CD4-positive, alpha-beta T cell (primary cell): ENCODE results near the gene PPP2R5D. TPM values are rescaled to one million over a fixed set of nuclear protein-coding genes. Genes with fewer than 3 reads are reported as not detected.
A peak's percentile ranks its signal among the peaks of the same experiment; 100 is the strongest.

Source experiments
- ATAC-seq: fragments of 200-7000 bp; cut with Tn5 transposase; one replicate; pipeline ENCODE4 v1.10.0; 2022; ENCODE audit warnings: mild to moderate bottlenecking; ENCODE audit not compliant: poor library complexity
- CTCF ChIA-PET: fragments of 350-600 bp; sonication (Branson Sonifier 250); formaldehyde crosslinking; loops from one replicate; lab custom pipeline; 2021; ENCODE audit warnings: antibody characterized with exemption, inconsistent platforms; lab: Charles Lee
- POLR2A ChIA-PET: fragments of 350-600 bp; sonication (Branson Sonifier 250); formaldehyde crosslinking; loops from one replicate; lab custom pipeline; 2021; ENCODE audit warnings: antibody characterized with exemption, inconsistent platforms; lab: Charles Lee
- DNase-seq, 14 experiments: peaks; one replicate each; pipeline ENCODE4 v3.0.0-alpha.2; 2013 to 2020; ENCODE audit warnings: mixed read lengths in 2 of 14
- H3K27ac ChIP-seq, 2 donors: one replicate each; pipeline versions ENCODE4 v1.5.1 to v1.7.0; 2013; ENCODE audit warnings: low read length in 2 of 2, low read depth in 1 of 2, mild to moderate bottlenecking in 1 of 2
- H3K27me3 ChIP-seq, 2 experiments: 1 replicate in 1 of 2; 2 replicates in 1 of 2; pipeline versions ENCODE4 v1.6.1 to v1.7.0; 2013; ENCODE audit warnings: low read length in 2 of 2, control low read depth in 1 of 2, mild to moderate bottlenecking in 1 of 2, moderate library complexity in 1 of 2; ENCODE audit not compliant: insufficient read depth in 2 of 2, control insufficient read depth in 1 of 2
- H3K36me3 ChIP-seq: one replicate; pipeline ENCODE4 v1.6.1; 2013; ENCODE audit warnings: low read length, control low read depth; ENCODE audit not compliant: insufficient read depth
- H3K4me1 ChIP-seq: one replicate; pipeline ENCODE4 v1.6.1; 2013; ENCODE audit warnings: low read length, control low read depth; ENCODE audit not compliant: insufficient read depth
- H3K4me3 ChIP-seq: one replicate; pipeline ENCODE4 v1.5.1; 2013; ENCODE audit warnings: mild to moderate bottlenecking, low read length, moderate library complexity
- H3K9me3 ChIP-seq, 2 experiments: 1 replicate in 1 of 2; 2 replicates in 1 of 2; pipeline versions ENCODE4 v1.6.1 to v1.7.0; 2013; ENCODE audit warnings: low read length in 2 of 2, mild to moderate bottlenecking in 2 of 2, control low read depth in 1 of 2, moderate library complexity in 1 of 2; ENCODE audit not compliant: control insufficient read depth in 1 of 2, insufficient read depth in 1 of 2
- H3K27ac Mint-ChIP-seq: one replicate; pipeline ENCODE4 v1.8.0; 2020; ENCODE audit warnings: mixed read lengths
- H3K27me3 Mint-ChIP-seq: one replicate; pipeline ENCODE4 v1.8.0; 2021; ENCODE audit warnings: mixed read lengths
- H3K36me3 Mint-ChIP-seq: one replicate; pipeline ENCODE4 v1.8.0; 2021; ENCODE audit warnings: low read depth, mixed read lengths
- H3K4me1 Mint-ChIP-seq: one replicate; pipeline ENCODE4 v1.8.0; 2021; ENCODE audit warnings: low read depth, mixed read lengths
- H3K4me3 Mint-ChIP-seq: one replicate; pipeline ENCODE4 v1.8.0; 2020; ENCODE audit warnings: mild to moderate bottlenecking, mixed read lengths
- H3K9me3 Mint-ChIP-seq: one replicate; pipeline ENCODE4 v1.8.0; 2020; ENCODE audit warnings: mixed read lengths
- CTCF ChIP-seq: fragments of 200-600 bp; IDR thresholded peaks from one replicate; pipeline ENCODE4 v1.8.0; 2022; ENCODE audit warnings: antibody characterized with exemption, mild to moderate bottlenecking
- intact Hi-C, 2 experiments: fragments of 100-400 bp; cut with DNase I in 1 of 2; cut with micrococcal nuclease in 1 of 2; formaldehyde crosslinking; loops; one replicate each; pipeline versions ENCODE4 v1.15.1 to v1.9.0; 2023 to 2025; cut with DNase I, micrococcal nuclease
- total RNA-seq, 174 experiments: library from RNA in 2 of 174; stranded (reverse) in 2 of 174; gene quantifications; one replicate each; pipeline ENCODE4 v1.2.3 and lab custom pipeline; 2021 to 2026

The PPP2R5D gene
- total RNA-seq, 2 experiments from 2014 or later: 15.3 to 17.5 TPM

- Histone ChIP-seq H3K4me3 (no peak overlapping the region), H3K27me3 (no peaks in the 10 kb centered on the region), H3K36me3 (peaks cover 18% of the 10 kb centered on the region), H3K4me1 (peaks cover 26% of the 10 kb centered on the region), H3K27ac (no peak overlapping the region), H3K9me3 (no peaks in the 10 kb centered on the region)
- no peaks in the 10 kb centered on the region for H3K9me3 Mint-ChIP-seq
- intact Hi-C loops: no loop called here
- no peak overlapping the region for H3K4me3 Mint-ChIP-seq
- H3K36me3 Mint-ChIP-seq: peaks cover 19% of the 10 kb centered on the region
- peaks cover 22% of the 10 kb centered on the region for H3K4me1 Mint-ChIP-seq
- no peak for DNase-seq
- ATAC-seq: no peak
- H3K27ac Mint-ChIP-seq: no peak overlapping the region
- ChIA-PET POLR2A (interaction anchor here (0.7 to 2.4 kb wide), 2 partner anchors 10 to 46 kb away, joined by 3 to 11 read pairs; partner anchors contain the start of gene PPP2R5D), CTCF (no interaction called here)
- H3K27me3 Mint-ChIP-seq: no peaks in the 10 kb centered on the region
- no peak for TF ChIP-seq CTCF
Observed at GRCh38 chr6:42973926-42974325, 10.4 kb upstream of the PPP2R5D start.

GRCh38 chr6:42974919-42975505 lies 9.4 kb upstream of the PPP2R5D start:
- Mint-ChIP-seq H3K4me1 (peaks cover 33% of the 10 kb centered on the region), H3K4me3 (no peak overlapping the region), H3K27me3 (no peaks in the 10 kb centered on the region), H3K36me3 (peaks cover 22% of the 10 kb centered on the region), H3K9me3 (no peaks in the 10 kb centered on the region), H3K27ac (peak overlapping the region; percentile 56)
- ChIA-PET CTCF (interaction anchor here (0.7 kb wide), 1 partner anchor 40 kb away, joined by 4 read pairs; no protein-coding TSS in a partner anchor), POLR2A (interaction anchor here (0.7 to 2.4 kb wide), 2 partner anchors 9 to 46 kb away, joined by 3 to 11 read pairs; partner anchors contain the start of genes CNPY3 and PPP2R5D)
- peaks cover 34% of the 10 kb centered on the region for H3K4me1 ChIP-seq
- no peak overlapping the region for H3K4me3 ChIP-seq
- no peak overlapping the region for H3K27ac ChIP-seq
- DNase-seq: no peak
- peaks cover 9% of the 10 kb centered on the region for H3K36me3 ChIP-seq
- no peak for ATAC-seq
- intact Hi-C loops: loop anchor here (5.0 kb wide), 1 partner anchor 77 kb away; the partner anchor contains the start of gene CUL7 (in 2 of the 2)
- no peaks in the 10 kb centered on the region for H3K27me3 ChIP-seq
- no peaks in the 10 kb centered on the region for H3K9me3 ChIP-seq
- TF ChIP-seq CTCF: no peak

GRCh38 chr6:42978487-42978838 lies 5.9 kb upstream of the PPP2R5D start:
- peaks cover 42% of the 10 kb centered on the region for H3K4me1 Mint-ChIP-seq
- intact Hi-C loops: loop anchor here (2.0 to 5.0 kb wide), 3 partner anchors 50 to 450 kb away; partner anchors contain the start of genes CUL7 (in 2 of the 2) and CNPY3 (in 1 of the 2)
- H3K27me3 Mint-ChIP-seq: no peaks in the 10 kb centered on the region
- DNase-seq: no peak
- peak overlapping the region; percentile 85 for H3K4me3 ChIP-seq
- ChIA-PET POLR2A (interaction anchor here (0.7 to 3.9 kb wide), 29 partner anchors 8 to 1039 kb away, joined by 3 to 135 read pairs (median 6); partner anchors contain the start of genes ABCC10, BICRAL, CNPY3 and CUL7), CTCF (interaction anchor here (1.1 to 1.6 kb wide), 2 partner anchors 49 to 76 kb away, joined by 4 read pairs; partner anchors contain the start of gene CNPY3)
- H3K9me3 ChIP-seq: no peaks in the 10 kb centered on the region
- peak overlapping the region; percentile 89 for H3K27ac Mint-ChIP-seq
- H3K36me3 Mint-ChIP-seq: peaks cover 22% of the 10 kb centered on the region
- peaks cover 45% of the 10 kb centered on the region for H3K4me1 ChIP-seq
- peak overlapping the region; percentile 91 for H3K4me3 Mint-ChIP-seq
- TF ChIP-seq CTCF: no peak
- no peaks in the 10 kb centered on the region for H3K27me3 ChIP-seq
- ATAC-seq: no peak
- H3K36me3 ChIP-seq: peaks cover 8% of the 10 kb centered on the region
- no peaks in the 10 kb centered on the region for H3K9me3 Mint-ChIP-seq
- peak overlapping the region; percentile 66 to 83 for H3K27ac ChIP-seq
